ENCODE data around the gene MRNIP. TPM values are rescaled to one million over a fixed set of nuclear protein-coding genes. Genes with fewer than 3 reads are reported as not detected.

The MRNIP gene
- polyA plus RNA-seq, 1 donor (not counting 4 experiments of a cell fraction or from before 2014, with no cell fraction given) = 14.9 TPM

GRCh38 chr5:179867079-179867465 is 8.5 kb upstream of the MRNIP start:
- Histone ChIP-seq H3K9me3 (ENCODE audit: control insufficient read depth, low read depth, low read length) (no peaks in the 10 kb centered on the region), H3K9me1 (ENCODE audit: control insufficient read depth, extremely low read depth, insufficient read depth, low read length) (no peaks in the 10 kb centered on the region), H4K20me1 (ENCODE audit: control insufficient read depth, extremely low read depth, insufficient read depth, low read length) (no peaks in the 10 kb centered on the region), H3K36me3 (ENCODE audit: control insufficient read depth in 2 of 2, extremely low read depth in 1 of 2, insufficient read depth in 2 of 2, low read length in 2 of 2) (peaks cover 27 to 61% of the 10 kb centered on the region in 2 experiments), H3K27me3 (ENCODE audit: control insufficient read depth, extremely low read depth, insufficient read depth, low read length) (no peaks in the 10 kb centered on the region), H3K27ac (ENCODE audit: control insufficient read depth, insufficient read depth, low read length) (no peak overlapping the region), H3K79me2 (ENCODE audit: control insufficient read depth, insufficient read depth, low read length) (no peaks in the 10 kb centered on the region), H3K4me2 (ENCODE audit: control insufficient read depth, extremely low read depth, insufficient read depth, low read depth, low read length) (no peak overlapping the region), H2AFZ (ENCODE audit: control insufficient read depth, low read length) (no peak overlapping the region), H3K9ac (ENCODE audit: control insufficient read depth, extremely low read depth, insufficient read depth, low read length) (no peak overlapping the region), H3K4me3 (ENCODE audit: control insufficient read depth in 2 of 3, extremely low read depth in 1 of 3, insufficient read depth in 2 of 3, low read depth in 1 of 3, low read length in 3 of 3) (no peak overlapping the region), H3K4me1 (ENCODE audit: control insufficient read depth, extremely low read depth, insufficient read depth, low read length) (peaks cover 2% of the 10 kb centered on the region)
- FAIRE-seq (no peak), DNase-seq (ENCODE audit: low read depth, low spot score) (no peak)
- TF ChIP-seq CTCF (optimal IDR thresholded peaks at IDR 0.05 in 1 of 3, IDR thresholded peaks at IDR 0.05 in 1 of 3, conservative IDR thresholded peaks at IDR 0.05 in 1 of 3; ENCODE audit: extremely low read depth in 1 of 3, insufficient read depth in 2 of 3, low read length in 3 of 3) (no peak), EZH2 (IDR thresholded peaks at IDR 0.05; ENCODE audit: low read length) (no peak)
- dilution Hi-C loops (cut with MboI; ENCODE audit: extremely low pct_ligation_motif_present, low sequenced_read_pairs) = no loop called here

GRCh38 chr5:179866241-179867078 is 7.8 kb upstream of the MRNIP start:
- dilution Hi-C loops (cut with MboI; ENCODE audit: extremely low pct_ligation_motif_present, low sequenced_read_pairs) = no loop called here

More at GRCh38 chr5:179866241-179867078, 7.8 kb upstream of the MRNIP start:
- Histone ChIP-seq H3K9ac (ENCODE audit: control insufficient read depth, extremely low read depth, insufficient read depth, low read length) (no peak overlapping the region), H3K9me1 (ENCODE audit: control insufficient read depth, extremely low read depth, insufficient read depth, low read length) (no peaks in the 10 kb centered on the region), H3K4me2 (ENCODE audit: control insufficient read depth, extremely low read depth, insufficient read depth, low read depth, low read length) (no peak overlapping the region), H2AFZ (ENCODE audit: control insufficient read depth, low read length) (no peak overlapping the region), H4K20me1 (ENCODE audit: control insufficient read depth, extremely low read depth, insufficient read depth, low read length) (no peaks in the 10 kb centered on the region), H3K9me3 (ENCODE audit: control insufficient read depth, low read depth, low read length) (no peaks in the 10 kb centered on the region), H3K4me1 (ENCODE audit: control insufficient read depth, extremely low read depth, insufficient read depth, low read length) (peaks cover 2% of the 10 kb centered on the region), H3K79me2 (ENCODE audit: control insufficient read depth, insufficient read depth, low read length) (no peaks in the 10 kb centered on the region), H3K27ac (ENCODE audit: control insufficient read depth, insufficient read depth, low read length) (no peak overlapping the region), H3K4me3 (ENCODE audit: control insufficient read depth in 2 of 3, extremely low read depth in 1 of 3, insufficient read depth in 2 of 3, low read depth in 1 of 3, low read length in 3 of 3) (no peak overlapping the region), H3K27me3 (ENCODE audit: control insufficient read depth, extremely low read depth, insufficient read depth, low read length) (no peaks in the 10 kb centered on the region), H3K36me3 (ENCODE audit: control insufficient read depth in 2 of 2, extremely low read depth in 1 of 2, insufficient read depth in 2 of 2, low read length in 2 of 2) (peaks cover 28 to 60% of the 10 kb centered on the region in 2 experiments)
- no peak for FAIRE-seq
- TF ChIP-seq EZH2 (IDR thresholded peaks at IDR 0.05; ENCODE audit: low read length) (no peak), CTCF (optimal IDR thresholded peaks at IDR 0.05 in 1 of 3, IDR thresholded peaks at IDR 0.05 in 1 of 3, conservative IDR thresholded peaks at IDR 0.05 in 1 of 3; ENCODE audit: extremely low read depth in 1 of 3, insufficient read depth in 2 of 3, low read length in 3 of 3) (peak in 1 of 3 experiments; percentile 19)
- no peak for DNase-seq (ENCODE audit: low read depth, low spot score)
